Body of pancreas (tissue), 4 donors: ENCODE results near the gene DNAH12. TPM values are rescaled to one million over a fixed set of nuclear protein-coding genes. Genes with fewer than 3 reads are reported as not detected.

Experiments
- ATAC-seq: fragments of 150-250 bp; one replicate; pipeline ENCODE4 v1.9.1; 2016
- DNase-seq, 4 donors: peaks; one replicate each; pipeline ENCODE4 v3.0.0-alpha.2; 2019
- H3K27ac ChIP-seq, 4 donors: fragments of 200-600 bp; sonication (generic); 1 replicate in 3 of 4; 2 replicates in 1 of 4; pipeline versions ENCODE4 v1.5.1 to v1.6.1; 2016 to 2019; ENCODE audit warnings: mild to moderate bottlenecking in 1 of 4, mixed read lengths in 1 of 4, moderate library complexity in 1 of 4
- H3K27me3 ChIP-seq, 2 donors: fragments of 200-600 bp; sonication (generic); one replicate each; pipeline ENCODE4 v1.6.0; 2016; ENCODE audit warnings: mild to moderate bottlenecking in 1 of 2
- H3K36me3 ChIP-seq, 2 donors: fragments of 200-600 bp; sonication (generic); replicated peaks in 1 of 2; 2 replicates each; pipeline ENCODE4 v1.5.1; 2016; ENCODE audit warnings: low read depth in 2 of 2; ENCODE audit not compliant: insufficient read depth in 1 of 2
- H3K4me1 ChIP-seq: fragments of 200-600 bp; sonication (generic); one replicate; pipeline ENCODE4 v1.6.0; 2016
- H3K4me3 ChIP-seq, 2 donors: fragments of 200-600 bp; sonication (generic); 1 replicate in 1 of 2; 2 replicates in 1 of 2; pipeline ENCODE4 v1.5.1; 2016 to 2019
- H3K9me3 ChIP-seq, 3 donors: fragments of 200-600 bp; sonication (generic); 1 replicate in 2 of 3; 2 replicates in 1 of 3; pipeline ENCODE4 v1.5.1; 2016
- POLR2A ChIP-seq, 3 donors: fragments of 450-650 bp; IDR thresholded peaks; one replicate each; pipeline ENCODE4 v1.6.1; 2016; ENCODE audit warnings: antibody characterized with exemption in 3 of 3, mild to moderate bottlenecking in 2 of 3
- WGBS, 2 donors: methylation state at CpG; one replicate each; pipeline ENCODE4 v1.1.5; 2017; 5-methylcytosine and 5-hydroxymethylcytosine counted together
- intact Hi-C: fragments of 100-400 bp; cut with DNase I; formaldehyde crosslinking; loops from one replicate; pipeline ENCODE4 v1.15.1; 2023
- total RNA-seq, 2 donors: library from RNA; depleted of rRNA; stranded (reverse); fragments of >200 nt; gene quantifications; one replicate each; pipeline ENCODE4 v1.1.0, GENCODE V29; 2016
- TF ChIP-seq, protein P1 (sequence below), 7 experiments: fragments of 450-650 bp in 4 of 7; fragments of 200-600 bp in 3 of 7; sonication (generic) in 3 of 7; IDR thresholded peaks; one replicate each; pipeline ENCODE4 v1.5.1; 2016 to 2019; ENCODE audit warnings: antibody characterized with exemption in 7 of 7

The DNAH12 gene
- total RNA-seq, 2 donors from 2014 or later: 0.52 to 0.99 TPM

DNA sequence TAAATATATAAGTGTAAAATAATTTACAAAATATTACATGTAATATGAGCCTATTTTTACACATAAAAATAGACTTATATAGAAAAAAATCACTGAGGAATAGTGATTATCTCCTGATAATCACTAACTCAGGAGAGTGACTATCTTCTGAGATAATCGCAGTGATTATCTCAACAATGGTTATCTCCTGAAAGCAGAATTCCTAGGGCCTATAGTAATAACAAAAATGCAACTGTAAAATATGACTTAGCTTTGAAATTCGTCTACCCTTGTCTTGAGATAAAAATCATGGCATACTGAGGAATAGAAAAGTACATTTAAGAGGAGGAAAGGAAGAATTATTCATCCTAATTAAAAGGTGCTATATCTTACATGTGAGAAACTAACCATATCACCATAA is 134.7 kb downstream of the DNAH12 start:
- Histone ChIP-seq H3K36me3 (no peaks in the 10 kb centered on the region), H3K4me3 (no peak overlapping the region), H3K9me3 (no peaks in the 10 kb centered on the region), H3K27ac (no peak overlapping the region), H3K27me3 (no peaks in the 10 kb centered on the region), H3K4me1 (no peaks in the 10 kb centered on the region)
- ATAC-seq: no peak
- intact Hi-C loops: no loop called here
- DNase-seq: no peak
- TF ChIP-seq, protein P1, sequence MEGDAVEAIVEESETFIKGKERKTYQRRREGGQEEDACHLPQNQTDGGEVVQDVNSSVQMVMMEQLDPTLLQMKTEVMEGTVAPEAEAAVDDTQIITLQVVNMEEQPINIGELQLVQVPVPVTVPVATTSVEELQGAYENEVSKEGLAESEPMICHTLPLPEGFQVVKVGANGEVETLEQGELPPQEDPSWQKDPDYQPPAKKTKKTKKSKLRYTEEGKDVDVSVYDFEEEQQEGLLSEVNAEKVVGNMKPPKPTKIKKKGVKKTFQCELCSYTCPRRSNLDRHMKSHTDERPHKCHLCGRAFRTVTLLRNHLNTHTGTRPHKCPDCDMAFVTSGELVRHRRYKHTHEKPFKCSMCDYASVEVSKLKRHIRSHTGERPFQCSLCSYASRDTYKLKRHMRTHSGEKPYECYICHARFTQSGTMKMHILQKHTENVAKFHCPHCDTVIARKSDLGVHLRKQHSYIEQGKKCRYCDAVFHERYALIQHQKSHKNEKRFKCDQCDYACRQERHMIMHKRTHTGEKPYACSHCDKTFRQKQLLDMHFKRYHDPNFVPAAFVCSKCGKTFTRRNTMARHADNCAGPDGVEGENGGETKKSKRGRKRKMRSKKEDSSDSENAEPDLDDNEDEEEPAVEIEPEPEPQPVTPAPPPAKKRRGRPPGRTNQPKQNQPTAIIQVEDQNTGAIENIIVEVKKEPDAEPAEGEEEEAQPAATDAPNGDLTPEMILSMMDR (IDR thresholded peaks at IDR 0.05): no peak
- TF ChIP-seq POLR2A (IDR thresholded peaks at IDR 0.05): no peak
- WGBS, 2 donors: 71 to 74% methylated on average over 2 of the region's 2 CpGs

DNA sequence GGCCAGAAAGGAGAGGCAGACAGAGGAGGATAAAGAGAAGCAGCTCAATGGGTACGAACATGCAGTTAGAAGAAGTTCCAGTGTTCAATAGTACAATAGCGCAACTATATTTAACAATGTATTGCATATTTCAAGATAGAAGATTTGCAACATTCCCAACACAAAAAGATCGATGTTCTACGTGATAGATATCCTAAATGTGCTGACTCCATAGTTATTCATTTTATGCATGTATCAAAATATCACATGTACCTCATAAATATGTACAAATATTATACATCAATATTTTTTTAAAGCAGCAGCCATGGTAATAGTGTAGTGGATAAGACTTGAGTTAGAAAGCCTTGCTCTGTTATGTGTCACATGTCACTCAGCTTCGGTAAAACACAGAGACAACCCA is 141.5 kb downstream of the DNAH12 start:
- no peak for TF ChIP-seq POLR2A (IDR thresholded peaks at IDR 0.05)
- TF ChIP-seq, protein P1 (IDR thresholded peaks at IDR 0.05): no peak
- DNase-seq (no peak), ATAC-seq (no peak)
- no peaks in the 10 kb centered on the region for H3K4me1 ChIP-seq
- no peaks in the 10 kb centered on the region for H3K9me3 ChIP-seq
- WGBS, 2 donors: 60 to 61% methylated on average over 5 of the region's 5 CpGs
- no peaks in the 10 kb centered on the region for H3K27me3 ChIP-seq
- no peak overlapping the region for H3K27ac ChIP-seq
- H3K36me3 ChIP-seq: no peaks in the 10 kb centered on the region
- intact Hi-C loops: no loop called here
- no peak overlapping the region for H3K4me3 ChIP-seq

- no peak overlapping the region for H3K4me3 ChIP-seq
- ATAC-seq: peak; percentile 88
- no peak overlapping the region for H3K27ac ChIP-seq
- 5 to 11% methylated on average over 3 of the region's 3 CpGs for whole genome bisulfite sequencing, 2 donors
- no peaks in the 10 kb centered on the region for H3K4me1 ChIP-seq
- intact Hi-C loops: no loop called here
- H3K9me3 ChIP-seq: no peaks in the 10 kb centered on the region
- H3K27me3 ChIP-seq: no peaks in the 10 kb centered on the region
- DNase-seq: peak; percentile 53 to 64 (median 59)
- H3K36me3 ChIP-seq: no peaks in the 10 kb centered on the region
- TF ChIP-seq POLR2A (IDR thresholded peaks at IDR 0.05): no peak
- TF ChIP-seq, protein P1 (IDR thresholded peaks at IDR 0.05): peak; percentile 57 to 92 (median 81)
Measured at GRCh38 chr3:57397175-57398026, 146.7 kb downstream of the DNAH12 start.

DNA sequence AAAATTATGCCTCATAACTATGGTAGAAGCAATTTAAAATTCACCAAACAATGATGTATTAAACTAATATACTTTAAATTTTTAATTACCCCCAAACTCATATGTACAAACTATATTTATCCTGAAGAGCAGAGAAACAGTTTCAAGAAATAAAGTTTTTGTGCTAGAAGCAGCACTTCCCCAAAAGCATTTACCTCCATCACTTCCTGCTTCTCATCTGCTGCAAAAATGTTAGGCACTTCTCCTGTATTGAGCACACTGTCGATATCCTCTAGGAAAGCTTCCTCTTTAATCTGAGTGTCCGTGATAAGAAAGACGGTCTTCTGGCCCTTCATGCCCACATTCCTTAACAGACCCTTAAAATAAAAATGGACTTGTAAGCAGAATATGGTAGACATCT is 150.2 kb downstream of the DNAH12 start:
- H3K4me1 ChIP-seq: no peaks in the 10 kb centered on the region
- DNase-seq (no peak), ATAC-seq (no peak)
- H3K27ac ChIP-seq: no peak overlapping the region
- WGBS, 2 donors: 47 to 53% methylated on average over 3 of the region's 3 CpGs
- H3K4me3 ChIP-seq: no peak overlapping the region
- no peaks in the 10 kb centered on the region for H3K9me3 ChIP-seq
- no peaks in the 10 kb centered on the region for H3K36me3 ChIP-seq
- no peaks in the 10 kb centered on the region for H3K27me3 ChIP-seq
- intact Hi-C loops: no loop called here
- TF ChIP-seq, protein P1 (IDR thresholded peaks at IDR 0.05): no peak
- TF ChIP-seq POLR2A (IDR thresholded peaks at IDR 0.05): no peak

- DNase-seq (no peak), ATAC-seq (no peak)
- H3K9me3 ChIP-seq: no peaks in the 10 kb centered on the region
- H3K27ac ChIP-seq: no peak overlapping the region
- TF ChIP-seq POLR2A (IDR thresholded peaks at IDR 0.05): no peak
- TF ChIP-seq, protein P1 (IDR thresholded peaks at IDR 0.05): no peak
- no peaks in the 10 kb centered on the region for H3K4me1 ChIP-seq
- H3K27me3 ChIP-seq: no peaks in the 10 kb centered on the region
- H3K4me3 ChIP-seq: no peak overlapping the region
- H3K36me3 ChIP-seq: no peaks in the 10 kb centered on the region
- intact Hi-C loops: no loop called here
- 60 to 63% methylated on average over 5 of the region's 5 CpGs for WGBS, 2 donors
Measured at GRCh38 chr3:57391767-57392166, 152.4 kb downstream of the DNAH12 start.
